Stimulated activated effector memory CD8-positive, alpha-beta T cell treated with anti-CD3 and anti-CD28 coated beads, Interleukin-12 subunit alpha, Interleukin-12 subunit beta, amount 100 ng/mL, for 72 hours (primary cell): ENCODE data around the gene LIME1.

Source experiments
- ATAC-seq: fragments of 150-1000 bp; cut with Tn5 transposase; 2 replicates; pipeline ENCODE4 v1.10.0; 2021
- DNase-seq, 2 donors: peaks; one replicate each; pipeline ENCODE4 v3.0.0; 2021 to 2022; ENCODE audit warnings: low spot score in 2 of 2
- H3K27ac Mint-ChIP-seq: one replicate; pipeline ENCODE4 v1.8.0; 2022; ENCODE audit warnings: mild to moderate bottlenecking, mixed read lengths
- H3K36me3 Mint-ChIP-seq: one replicate; pipeline ENCODE4 v1.8.0; 2022; ENCODE audit warnings: mild to moderate bottlenecking, mixed read lengths
- H3K4me1 Mint-ChIP-seq: one replicate; pipeline ENCODE4 v1.8.0; 2022; ENCODE audit warnings: mixed read lengths
- H3K4me3 Mint-ChIP-seq: one replicate; pipeline ENCODE4 v1.8.0; 2022; ENCODE audit warnings: mild to moderate bottlenecking, mixed read lengths
- H3K9me3 Mint-ChIP-seq: one replicate; pipeline ENCODE4 v1.8.0; 2022; ENCODE audit warnings: mixed read lengths

The LIME1 gene

DNA sequence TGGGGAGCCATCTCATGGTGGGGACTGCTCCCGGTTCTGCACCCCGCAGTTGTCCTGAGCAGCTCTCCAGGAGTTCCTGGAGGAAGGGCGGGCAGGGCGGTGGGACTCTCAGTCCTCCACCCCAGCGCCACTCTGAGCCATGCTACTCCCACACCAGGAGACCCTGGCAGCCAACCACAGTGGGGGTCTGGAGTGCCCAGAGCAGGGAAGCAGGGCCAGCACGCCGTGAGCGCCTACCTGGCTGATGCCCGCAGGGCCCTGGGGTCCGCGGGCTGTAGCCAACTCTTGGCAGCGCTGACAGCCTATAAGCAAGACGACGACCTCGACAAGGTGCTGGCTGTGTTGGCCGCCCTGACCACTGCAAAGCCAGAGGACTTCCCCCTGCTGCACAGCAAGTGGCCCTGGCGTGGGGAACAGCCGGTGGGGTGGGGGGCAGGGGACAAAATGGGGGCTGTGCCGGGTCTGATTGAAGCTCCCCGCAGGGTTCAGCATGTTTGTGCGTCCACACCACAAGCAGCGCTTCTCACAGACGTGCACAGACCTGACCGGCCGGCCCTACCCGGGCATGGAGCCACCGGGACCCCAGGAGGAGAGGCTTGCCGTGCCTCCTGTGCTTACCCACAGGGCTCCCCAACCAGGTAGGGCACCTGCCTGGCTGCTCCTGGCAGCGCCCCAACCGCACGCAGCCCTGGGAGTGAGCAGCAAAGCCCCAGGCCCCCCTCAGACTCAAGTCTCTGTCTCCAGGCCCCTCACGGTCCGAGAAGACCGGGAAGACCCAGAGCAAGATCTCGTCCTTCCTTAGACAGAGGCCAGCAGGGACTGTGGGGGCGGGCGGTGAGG is 41.7 kb upstream of the LIME1 start:
- Mint-ChIP-seq H3K27ac (peak overlapping the region; percentile 96), H3K4me1 (peaks cover 36% of the 10 kb centered on the region), H3K36me3 (peaks cover 72% of the 10 kb centered on the region), H3K4me3 (no peak overlapping the region), H3K9me3 (no peaks in the 10 kb centered on the region)
- DNase-seq (no peak), ATAC-seq (no peak)

DNA sequence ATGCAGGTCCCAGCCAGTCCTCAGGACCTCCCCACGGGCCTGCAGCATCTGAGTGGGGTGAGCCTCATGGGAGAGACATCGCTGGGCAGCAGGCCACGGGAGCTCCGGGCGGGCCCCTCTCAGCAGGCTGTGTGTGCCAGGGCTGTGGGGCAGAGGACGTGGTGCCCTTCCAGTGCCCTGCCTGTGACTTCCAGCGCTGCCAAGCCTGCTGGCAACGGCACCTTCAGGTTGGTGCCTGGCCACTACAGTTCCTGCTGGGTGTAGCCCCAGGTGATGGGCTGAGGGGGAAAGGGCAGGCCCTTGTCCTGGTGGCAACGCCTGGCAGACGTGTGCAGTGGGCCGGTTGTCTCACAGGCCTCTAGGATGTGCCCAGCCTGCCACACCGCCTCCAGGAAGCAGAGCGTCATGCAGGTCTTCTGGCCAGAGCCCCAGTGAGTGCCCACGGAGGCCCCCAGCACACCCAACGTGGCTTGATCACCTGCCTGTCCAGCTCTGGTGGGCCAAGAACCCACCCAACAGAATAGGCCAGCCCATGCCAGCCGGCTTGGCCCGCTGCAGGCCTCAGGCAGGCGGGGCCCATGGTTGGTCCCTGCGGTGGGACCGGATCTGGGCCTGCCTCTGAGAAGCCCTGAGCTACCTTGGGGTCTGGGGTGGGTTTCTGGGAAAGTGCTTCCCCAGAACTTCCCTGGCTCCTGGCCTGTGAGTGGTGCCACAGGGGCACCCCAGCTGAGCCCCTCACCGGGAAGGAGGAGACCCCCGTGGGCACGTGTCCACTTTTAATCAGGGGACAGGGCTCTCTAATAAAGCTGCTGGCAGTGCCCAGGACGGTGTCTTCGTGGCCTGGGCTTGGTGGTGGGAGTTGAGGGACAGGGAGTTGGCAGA is 40.8 kb upstream of the LIME1 start:
- ATAC-seq (no peak), DNase-seq (no peak)
- Mint-ChIP-seq H3K36me3 (peaks cover 72% of the 10 kb centered on the region), H3K4me1 (peaks cover 36% of the 10 kb centered on the region), H3K4me3 (no peak overlapping the region), H3K27ac (peak overlapping the region; percentile 70), H3K9me3 (no peaks in the 10 kb centered on the region)

DNA sequence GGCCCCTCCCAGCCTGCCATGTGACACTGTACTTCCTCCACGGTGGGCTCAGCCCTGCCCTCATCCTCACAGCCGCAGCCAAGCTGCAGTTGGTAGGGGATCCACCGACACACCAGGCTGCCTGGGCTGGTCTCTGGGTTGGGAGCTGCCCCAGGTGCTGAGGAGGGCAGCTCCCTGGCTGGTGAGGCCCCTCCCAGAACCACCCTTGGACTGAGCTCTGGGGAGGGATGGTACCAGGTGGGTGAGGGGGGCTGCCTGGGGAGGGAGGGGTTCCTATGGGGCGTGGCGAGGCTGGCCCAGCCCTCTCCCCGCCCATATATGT is 40.2 kb upstream of the LIME1 start:
- peak in 1 of 2 donors; percentile 53 for DNase-seq
- Mint-ChIP-seq H3K36me3 (peaks cover 68% of the 10 kb centered on the region), H3K27ac (peak overlapping the region; percentile 70), H3K4me3 (no peak overlapping the region), H3K4me1 (peaks cover 34% of the 10 kb centered on the region), H3K9me3 (no peaks in the 10 kb centered on the region)
- ATAC-seq = peak; percentile 38

DNA sequence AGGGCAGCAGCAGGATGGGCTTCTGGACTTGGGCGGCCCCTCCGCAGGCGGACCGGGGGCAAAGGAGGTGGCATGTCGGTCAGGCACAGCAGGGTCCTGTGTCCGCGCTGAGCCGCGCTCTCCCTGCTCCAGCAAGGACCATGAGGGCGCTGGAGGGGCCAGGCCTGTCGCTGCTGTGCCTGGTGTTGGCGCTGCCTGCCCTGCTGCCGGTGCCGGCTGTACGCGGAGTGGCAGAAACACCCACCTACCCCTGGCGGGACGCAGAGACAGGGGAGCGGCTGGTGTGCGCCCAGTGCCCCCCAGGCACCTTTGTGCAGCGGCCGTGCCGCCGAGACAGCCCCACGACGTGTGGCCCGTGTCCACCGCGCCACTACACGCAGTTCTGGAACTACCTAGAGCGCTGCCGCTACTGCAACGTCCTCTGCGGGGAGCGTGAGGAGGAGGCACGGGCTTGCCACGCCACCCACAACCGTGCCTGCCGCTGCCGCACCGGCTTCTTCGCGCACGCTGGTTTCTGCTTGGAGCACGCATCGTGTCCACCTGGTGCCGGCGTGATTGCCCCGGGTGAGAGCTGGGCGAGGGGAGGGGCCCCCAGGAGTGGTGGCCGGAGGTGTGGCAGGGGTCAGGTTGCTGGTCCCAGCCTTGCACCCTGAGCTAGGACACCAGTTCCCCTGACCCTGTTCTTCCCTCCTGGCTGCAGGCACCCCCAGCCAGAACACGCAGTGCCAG is 39.7 kb upstream of the LIME1 start, which contains the start of gene TNFRSF6B:
TNFRSF6B (plus strand) TSS at position 25 of the 729 bp plus-strand sequence; CDS start at position 141, 116 bp downstream.
- peak within 1 kb of the TSS; percentile 70 for H3K27ac Mint-ChIP-seq
- peak in 1 of 2 donors; percentile 51 for DNase-seq
- H3K36me3 Mint-ChIP-seq = peaks cover 63% of the 10 kb centered on the region
- no peaks in the 10 kb centered on the region for H3K9me3 Mint-ChIP-seq
- peak; percentile 1 for ATAC-seq
- H3K4me1 Mint-ChIP-seq = peaks cover 31% of the 10 kb centered on the region
- peak within 1 kb of the TSS; percentile 35 for H3K4me3 Mint-ChIP-seq

DNA sequence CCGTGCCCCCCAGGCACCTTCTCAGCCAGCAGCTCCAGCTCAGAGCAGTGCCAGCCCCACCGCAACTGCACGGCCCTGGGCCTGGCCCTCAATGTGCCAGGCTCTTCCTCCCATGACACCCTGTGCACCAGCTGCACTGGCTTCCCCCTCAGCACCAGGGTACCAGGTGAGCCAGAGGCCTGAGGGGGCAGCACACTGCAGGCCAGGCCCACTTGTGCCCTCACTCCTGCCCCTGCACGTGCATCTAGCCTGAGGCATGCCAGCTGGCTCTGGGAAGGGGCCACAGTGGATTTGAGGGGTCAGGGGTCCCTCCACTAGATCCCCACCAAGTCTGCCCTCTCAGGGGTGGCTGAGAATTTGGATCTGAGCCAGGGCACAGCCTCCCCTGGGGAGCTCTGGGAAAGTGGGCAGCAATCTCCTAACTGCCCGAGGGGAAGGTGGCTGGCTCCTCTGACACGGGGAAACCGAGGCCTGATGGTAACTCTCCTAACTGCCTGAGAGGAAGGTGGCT is 39.1 kb upstream of the LIME1 start:
- DNase-seq (peak in 1 of 2 donors; percentile 54), ATAC-seq (no peak)
- Mint-ChIP-seq H3K36me3 (peaks cover 59% of the 10 kb centered on the region), H3K4me3 (peak overlapping the region; percentile 35), H3K27ac (peak overlapping the region; percentile 67), H3K4me1 (peaks cover 37% of the 10 kb centered on the region), H3K9me3 (no peaks in the 10 kb centered on the region)

GRCh38 chr20:63697868-63698545 is 38.5 kb upstream of the LIME1 start:
- ATAC-seq (no peak), DNase-seq (peak in 1 of 2 donors; percentile 51)
- H3K9me3 Mint-ChIP-seq = no peaks in the 10 kb centered on the region
- H3K27ac Mint-ChIP-seq = peak overlapping the region; percentile 67
- H3K4me3 Mint-ChIP-seq = peak overlapping the region; percentile 35
- H3K36me3 Mint-ChIP-seq = peaks cover 59% of the 10 kb centered on the region
- peaks cover 43% of the 10 kb centered on the region for H3K4me1 Mint-ChIP-seq

- peaks cover 51% of the 10 kb centered on the region for H3K36me3 Mint-ChIP-seq
- H3K4me1 Mint-ChIP-seq = peaks cover 41% of the 10 kb centered on the region
- no peaks in the 10 kb centered on the region for H3K9me3 Mint-ChIP-seq
- ATAC-seq = peak; percentile 78
- peak overlapping the region; percentile 78 for H3K27ac Mint-ChIP-seq
- H3K4me3 Mint-ChIP-seq = peak overlapping the region; percentile 53
- DNase-seq = peak in 1 of 2 donors; percentile 80
These were observed 37.6 kb upstream of the LIME1 start for GRCh38 chr20:63698739-63699465.

DNA sequence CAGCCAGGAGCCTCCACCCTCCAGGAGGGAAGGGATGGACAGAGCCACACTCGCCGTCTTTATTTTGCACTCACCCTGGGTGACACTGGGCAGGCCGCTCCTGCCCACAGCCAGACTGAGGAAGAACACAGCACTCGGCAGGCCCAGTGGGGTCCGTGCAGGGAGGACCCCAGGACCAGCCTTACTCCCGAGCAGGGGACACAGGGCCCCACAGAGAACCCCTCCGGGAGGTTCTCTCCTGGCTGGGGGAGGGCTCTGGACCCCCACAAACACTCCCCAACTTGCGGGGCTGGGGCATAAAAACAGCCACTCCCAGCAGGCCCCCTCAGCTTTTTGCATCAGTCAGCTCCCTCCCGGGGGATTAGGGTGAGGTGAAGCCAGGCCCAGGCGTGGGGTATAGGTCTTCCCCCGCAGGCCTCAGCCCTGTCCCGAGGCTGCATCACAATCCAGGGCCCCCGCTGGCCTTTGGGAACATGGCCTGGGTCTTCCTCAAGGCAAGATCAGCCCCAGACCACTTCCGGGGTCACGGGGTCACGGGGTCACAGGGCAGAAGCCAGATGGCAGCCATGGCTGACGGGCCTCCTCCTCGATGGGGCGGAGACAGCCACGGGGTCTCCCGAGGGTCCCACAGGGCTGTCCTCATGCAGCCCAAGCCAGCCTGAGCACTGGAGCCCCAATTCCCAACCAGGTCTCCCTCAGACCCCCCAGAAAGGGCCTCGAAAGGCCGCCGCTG is 36.8 kb upstream of the LIME1 start:
- Mint-ChIP-seq H3K4me1 (peaks cover 39% of the 10 kb centered on the region), H3K9me3 (no peaks in the 10 kb centered on the region), H3K4me3 (peak overlapping the region; percentile 53), H3K27ac (peak overlapping the region; percentile 78), H3K36me3 (peaks cover 50% of the 10 kb centered on the region)
- ATAC-seq (no peak), DNase-seq (peak in 1 of 2 donors; percentile 51)

DNA sequence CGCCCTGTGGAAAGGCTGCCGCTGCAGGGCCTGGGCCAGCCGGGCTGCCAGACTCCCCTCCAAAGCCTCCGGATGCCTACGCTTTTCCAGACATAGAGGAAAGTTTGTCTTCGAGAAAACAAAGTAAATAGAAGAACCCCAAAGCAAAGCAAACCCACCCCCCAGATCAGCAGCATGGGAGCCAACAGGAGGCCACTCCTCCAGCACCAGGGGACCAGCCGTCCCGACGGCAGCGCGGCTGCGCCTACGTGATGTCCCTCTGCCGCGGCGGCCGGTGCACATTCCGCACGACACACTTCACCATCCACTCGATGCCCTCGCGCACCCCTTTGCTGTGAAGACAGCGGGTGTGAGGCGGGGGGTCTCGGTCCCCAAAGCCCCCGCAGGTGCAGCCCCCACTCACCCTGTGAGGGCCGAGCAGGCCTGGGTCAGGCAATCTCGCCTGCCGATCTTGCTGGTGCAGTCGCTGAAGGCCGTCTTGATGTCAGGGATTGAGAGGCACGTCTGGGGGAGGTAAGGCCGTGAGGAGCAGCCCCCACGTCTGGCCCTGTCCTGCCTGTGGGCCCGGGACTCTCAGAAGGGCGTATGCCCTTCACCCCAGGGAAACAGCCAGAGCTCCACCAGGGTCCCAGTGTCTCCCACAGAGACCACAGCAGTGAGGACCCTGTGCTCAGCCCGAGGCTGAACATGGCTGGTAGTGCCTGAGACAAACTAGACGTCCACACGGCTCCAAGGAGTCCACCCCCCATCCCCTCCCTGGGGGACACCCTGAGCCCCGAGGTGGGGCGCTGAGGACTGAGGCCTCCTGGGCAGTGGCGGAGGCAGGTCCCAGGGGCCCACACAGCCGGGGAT is 36.0 kb upstream of the LIME1 start:
- peak overlapping the region; percentile 78 for H3K27ac Mint-ChIP-seq
- no peak overlapping the region for H3K4me3 Mint-ChIP-seq
- peaks cover 50% of the 10 kb centered on the region for H3K36me3 Mint-ChIP-seq
- H3K9me3 Mint-ChIP-seq = no peaks in the 10 kb centered on the region
- DNase-seq (no peak), ATAC-seq (no peak)
- peaks cover 46% of the 10 kb centered on the region for H3K4me1 Mint-ChIP-seq

DNA sequence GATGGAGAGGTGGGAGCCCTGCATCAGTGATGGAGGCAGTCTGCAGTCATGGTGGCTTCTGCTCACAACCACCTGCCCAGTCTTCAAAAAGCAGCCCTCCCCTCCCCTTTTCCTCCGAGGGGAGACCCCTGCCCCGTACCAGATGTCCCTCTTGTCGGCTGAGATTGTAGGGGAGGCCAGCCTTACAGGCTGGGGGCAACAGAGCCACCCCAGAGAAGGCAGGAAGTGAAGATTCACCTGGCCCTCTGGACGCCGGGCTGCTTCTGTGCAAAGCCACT is 35.5 kb upstream of the LIME1 start:
- peak overlapping the region; percentile 78 for H3K27ac Mint-ChIP-seq
- no peaks in the 10 kb centered on the region for H3K9me3 Mint-ChIP-seq
- DNase-seq = no peak
- peaks cover 48% of the 10 kb centered on the region for H3K4me1 Mint-ChIP-seq
- no peak overlapping the region for H3K4me3 Mint-ChIP-seq
- H3K36me3 Mint-ChIP-seq = peaks cover 51% of the 10 kb centered on the region
- ATAC-seq = no peak

DNA sequence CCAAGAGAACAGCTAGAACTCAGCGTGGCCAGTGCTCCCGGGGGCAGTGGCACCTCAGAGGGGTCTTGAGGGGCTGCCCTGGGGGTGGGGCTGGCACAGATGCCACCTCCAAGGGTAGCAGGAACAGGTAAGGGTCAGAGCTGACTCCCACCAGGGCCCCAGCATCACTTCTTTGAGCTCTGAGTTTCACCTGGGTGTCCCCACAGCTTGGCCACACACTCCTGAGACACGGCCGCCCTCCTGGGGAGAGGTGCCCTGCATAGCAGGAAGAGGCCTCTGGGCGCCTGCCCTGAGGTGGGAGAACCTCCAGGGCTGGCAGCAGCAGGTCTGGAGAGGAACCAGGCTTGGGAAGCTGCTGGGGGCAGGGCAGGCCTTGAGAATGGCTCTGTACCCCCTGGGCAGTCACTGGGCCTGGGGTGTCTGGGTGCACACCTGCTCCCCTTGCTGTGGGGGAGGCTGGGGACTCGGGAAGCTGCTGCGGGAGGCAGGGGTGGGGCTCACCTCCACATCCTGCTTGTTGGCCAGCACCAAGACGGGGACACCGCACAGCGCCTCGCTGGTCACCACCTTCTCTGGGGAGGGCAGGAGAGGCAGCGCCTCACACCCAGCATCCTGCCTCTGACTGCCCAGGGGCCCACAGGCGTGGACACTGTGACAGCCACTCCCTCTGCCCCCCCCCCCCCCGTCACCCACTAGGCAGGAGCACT is 35.0 kb upstream of the LIME1 start:
- Mint-ChIP-seq H3K4me3 (no peak overlapping the region), H3K27ac (peak overlapping the region; percentile 78)
- no peak for ATAC-seq

DNA sequence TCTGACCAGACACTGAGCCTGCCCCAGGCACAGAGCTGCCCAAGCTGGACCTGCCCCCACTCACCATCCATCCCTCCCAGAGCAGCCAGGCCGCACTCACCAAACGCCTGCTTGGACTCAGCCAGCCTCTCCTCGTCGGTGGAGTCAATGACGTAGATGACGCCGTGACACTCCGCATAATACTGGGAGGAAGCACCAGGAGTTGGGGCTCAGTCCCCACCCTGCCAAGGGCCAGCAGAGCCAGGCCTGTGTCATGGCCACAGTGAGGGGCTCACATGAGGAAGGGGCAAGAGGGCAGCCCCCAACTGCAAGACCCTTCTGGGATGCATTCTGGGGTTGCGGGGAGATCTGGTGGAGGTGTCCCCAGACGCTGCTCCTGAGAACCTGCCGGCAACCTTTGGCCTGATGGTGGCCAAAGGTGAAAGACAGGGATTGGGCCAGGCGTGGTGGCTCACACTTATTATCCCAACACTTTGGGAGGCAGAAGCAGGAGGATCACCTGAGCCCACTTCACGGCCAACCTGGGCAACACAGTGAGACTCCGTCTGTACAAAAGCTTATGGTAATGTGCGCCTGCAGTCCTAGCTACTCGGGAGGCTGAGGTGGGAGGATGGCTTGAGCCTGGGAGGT is 34.3 kb upstream of the LIME1 start:
- DNase-seq = no peak
- H3K4me1 Mint-ChIP-seq = peaks cover 48% of the 10 kb centered on the region
- H3K9me3 Mint-ChIP-seq = no peaks in the 10 kb centered on the region
- no peak for ATAC-seq
- H3K4me3 Mint-ChIP-seq = no peak overlapping the region
- peaks cover 53% of the 10 kb centered on the region for H3K36me3 Mint-ChIP-seq
- H3K27ac Mint-ChIP-seq = peak overlapping the region; percentile 71

More for the DNA sequence above, 35.0 kb upstream of the LIME1 start:
- Mint-ChIP-seq H3K9me3 (no peaks in the 10 kb centered on the region), H3K36me3 (peaks cover 51% of the 10 kb centered on the region), H3K4me1 (peaks cover 48% of the 10 kb centered on the region)
- no peak for DNase-seq
